ENCODE data around the gene PDZD4. TPM values are rescaled to one million over a fixed set of nuclear protein-coding genes. Genes with fewer than 3 reads are reported as not detected.

PDZD4 gene
- total and polyA plus RNA-seq, 9 of the 15 experiments (the other 6 are each of a cell fraction or from before 2014, with no cell fraction given), result 0.05 to 0.38 (median 0.07) TPM; not detected in 5

DNA sequence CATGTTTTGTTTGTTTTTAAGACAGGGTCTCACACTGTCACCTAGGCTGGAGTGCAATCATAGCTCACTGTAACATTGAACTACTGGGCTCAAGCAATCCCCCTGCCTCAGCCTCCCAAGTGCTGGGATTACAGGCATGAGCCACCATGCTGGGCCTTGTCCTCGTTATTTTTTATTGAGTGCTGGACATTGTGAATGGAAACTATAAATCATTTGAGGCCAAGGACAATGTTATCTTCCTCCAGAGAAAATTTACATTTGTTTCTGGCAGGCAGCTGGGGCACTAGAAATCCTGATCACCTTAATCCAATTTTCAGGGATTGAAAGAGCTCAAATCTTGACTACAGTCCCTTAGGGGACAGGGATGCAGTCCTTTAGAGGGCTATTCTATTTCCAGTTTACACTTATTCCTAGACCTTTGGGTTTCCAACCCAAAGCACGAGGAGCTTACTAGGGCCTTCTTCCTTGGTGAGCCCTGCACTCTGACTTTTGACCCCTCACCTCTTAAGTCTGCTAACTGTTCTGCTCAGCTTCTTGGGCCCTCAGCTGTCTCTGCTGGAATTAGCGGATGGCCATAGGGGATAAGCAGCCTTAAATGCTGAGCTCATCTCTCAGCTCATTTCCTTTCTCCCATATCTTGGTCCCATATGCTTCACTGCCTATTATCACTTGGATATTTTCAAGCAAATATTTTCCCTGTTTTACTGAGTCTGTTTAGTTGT lies 23.0 kb upstream of the PDZD4 start (continued):
- TF ChIP-seq, protein P1, sequence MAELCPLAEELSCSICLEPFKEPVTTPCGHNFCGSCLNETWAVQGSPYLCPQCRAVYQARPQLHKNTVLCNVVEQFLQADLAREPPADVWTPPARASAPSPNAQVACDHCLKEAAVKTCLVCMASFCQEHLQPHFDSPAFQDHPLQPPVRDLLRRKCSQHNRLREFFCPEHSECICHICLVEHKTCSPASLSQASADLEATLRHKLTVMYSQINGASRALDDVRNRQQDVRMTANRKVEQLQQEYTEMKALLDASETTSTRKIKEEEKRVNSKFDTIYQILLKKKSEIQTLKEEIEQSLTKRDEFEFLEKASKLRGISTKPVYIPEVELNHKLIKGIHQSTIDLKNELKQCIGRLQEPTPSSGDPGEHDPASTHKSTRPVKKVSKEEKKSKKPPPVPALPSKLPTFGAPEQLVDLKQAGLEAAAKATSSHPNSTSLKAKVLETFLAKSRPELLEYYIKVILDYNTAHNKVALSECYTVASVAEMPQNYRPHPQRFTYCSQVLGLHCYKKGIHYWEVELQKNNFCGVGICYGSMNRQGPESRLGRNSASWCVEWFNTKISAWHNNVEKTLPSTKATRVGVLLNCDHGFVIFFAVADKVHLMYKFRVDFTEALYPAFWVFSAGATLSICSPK (IDR thresholded peaks at IDR 0.05; ENCODE audit: borderline replicate concordance), result no peak
- TF ChIP-seq ATF7 (IDR thresholded peaks at IDR 0.05) (no peak; the same call in 1 of the 2 replicates), COPS2 (conservative IDR thresholded peaks at IDR 0.05) (no peak), MCM3 (IDR thresholded peaks at IDR 0.05) (no peak), SUPT5H (IDR thresholded peaks at IDR 0.05) (no peak), ZNF766 (CRISPR knock-in tag; conservative IDR thresholded peaks at IDR 0.05) (no peak), DIDO1 (tag; IDR thresholded peaks at IDR 0.05; ENCODE audit: low read depth) (no peak), ZNF695 (CRISPR knock-in tag; IDR thresholded peaks at IDR 0.05) (no peak), MYNN (IDR thresholded peaks at IDR 0.05) (no peak), MYNN (CRISPR knock-in tag; IDR thresholded peaks at IDR 0.05) (no peak), KAT7 (CRISPR knock-in tag; IDR thresholded peaks at IDR 0.05; ENCODE audit: borderline replicate concordance) (no peak), ZNF140 (CRISPR knock-in tag; IDR thresholded peaks at IDR 0.05) (no peak), ZNF175 (CRISPR knock-in tag; IDR thresholded peaks at IDR 0.05; ENCODE audit: low read depth) (no peak), MAFF (IDR thresholded peaks at IDR 0.05; ENCODE audit: low read length) (peak; percentile 62), ZNF561 (CRISPR knock-in tag; conservative IDR thresholded peaks at IDR 0.05) (no peak), ZNF584 (CRISPR knock-in tag; IDR thresholded peaks at IDR 0.05; ENCODE audit: low read depth) (no peak), SNRNP70 (optimal IDR thresholded peaks at IDR 0.05; ENCODE audit: low read depth, low read length) (no peak), ZNF3 (CRISPR knock-in tag; IDR thresholded peaks at IDR 0.05) (no peak), POLR2B (IDR thresholded peaks at IDR 0.05; ENCODE audit: low read depth, partially characterized antibody) (no peak), ZBTB1 (CRISPR knock-in tag; IDR thresholded peaks at IDR 0.05; ENCODE audit: borderline replicate concordance, low read depth) (no peak), HNRNPLL (IDR thresholded peaks at IDR 0.05; ENCODE audit: low read depth, low read length, poor library complexity, severe bottlenecking) (no peak)
- TF ChIP-seq, protein P2, sequence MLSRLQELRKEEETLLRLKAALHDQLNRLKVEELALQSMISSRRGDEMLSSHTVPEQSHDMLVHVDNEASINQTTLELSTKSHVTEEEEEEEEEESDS (CRISPR knock-in tag; IDR thresholded peaks at IDR 0.05), result no peak
- TF ChIP-seq, protein P3, sequence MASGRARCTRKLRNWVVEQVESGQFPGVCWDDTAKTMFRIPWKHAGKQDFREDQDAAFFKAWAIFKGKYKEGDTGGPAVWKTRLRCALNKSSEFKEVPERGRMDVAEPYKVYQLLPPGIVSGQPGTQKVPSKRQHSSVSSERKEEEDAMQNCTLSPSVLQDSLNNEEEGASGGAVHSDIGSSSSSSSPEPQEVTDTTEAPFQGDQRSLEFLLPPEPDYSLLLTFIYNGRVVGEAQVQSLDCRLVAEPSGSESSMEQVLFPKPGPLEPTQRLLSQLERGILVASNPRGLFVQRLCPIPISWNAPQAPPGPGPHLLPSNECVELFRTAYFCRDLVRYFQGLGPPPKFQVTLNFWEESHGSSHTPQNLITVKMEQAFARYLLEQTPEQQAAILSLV (tag; IDR thresholded peaks at IDR 0.05), result no peak
- TF ChIP-seq, protein P4, sequence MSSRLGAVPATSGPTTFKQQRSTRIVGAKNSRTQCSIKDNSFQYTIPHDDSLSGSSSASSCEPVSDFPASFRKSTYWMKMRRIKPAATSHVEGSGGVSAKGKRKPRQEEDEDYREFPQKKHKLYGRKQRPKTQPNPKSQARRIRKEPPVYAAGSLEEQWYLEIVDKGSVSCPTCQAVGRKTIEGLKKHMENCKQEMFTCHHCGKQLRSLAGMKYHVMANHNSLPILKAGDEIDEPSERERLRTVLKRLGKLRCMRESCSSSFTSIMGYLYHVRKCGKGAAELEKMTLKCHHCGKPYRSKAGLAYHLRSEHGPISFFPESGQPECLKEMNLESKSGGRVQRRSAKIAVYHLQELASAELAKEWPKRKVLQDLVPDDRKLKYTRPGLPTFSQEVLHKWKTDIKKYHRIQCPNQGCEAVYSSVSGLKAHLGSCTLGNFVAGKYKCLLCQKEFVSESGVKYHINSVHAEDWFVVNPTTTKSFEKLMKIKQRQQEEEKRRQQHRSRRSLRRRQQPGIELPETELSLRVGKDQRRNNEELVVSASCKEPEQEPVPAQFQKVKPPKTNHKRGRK (tag; IDR thresholded peaks at IDR 0.05), result no peak
- TF ChIP-seq, protein P5, sequence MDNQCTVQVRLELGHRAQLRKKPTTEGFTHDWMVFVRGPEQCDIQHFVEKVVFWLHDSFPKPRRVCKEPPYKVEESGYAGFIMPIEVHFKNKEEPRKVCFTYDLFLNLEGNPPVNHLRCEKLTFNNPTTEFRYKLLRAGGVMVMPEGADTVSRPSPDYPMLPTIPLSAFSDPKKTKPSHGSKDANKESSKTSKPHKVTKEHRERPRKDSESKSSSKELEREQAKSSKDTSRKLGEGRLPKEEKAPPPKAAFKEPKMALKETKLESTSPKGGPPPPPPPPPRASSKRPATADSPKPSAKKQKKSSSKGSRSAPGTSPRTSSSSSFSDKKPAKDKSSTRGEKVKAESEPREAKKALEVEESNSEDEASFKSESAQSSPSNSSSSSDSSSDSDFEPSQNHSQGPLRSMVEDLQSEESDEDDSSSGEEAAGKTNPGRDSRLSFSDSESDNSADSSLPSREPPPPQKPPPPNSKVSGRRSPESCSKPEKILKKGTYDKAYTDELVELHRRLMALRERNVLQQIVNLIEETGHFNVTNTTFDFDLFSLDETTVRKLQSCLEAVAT (IDR thresholded peaks at IDR 0.05), result no peak

Data from K562 (cell line).